A549 (cell line): ENCODE data around the gene GABRD. TPM values are rescaled to one million over a fixed set of nuclear protein-coding genes. Genes with fewer than 3 reads are reported as not detected.

Experiments
- ATAC-seq, 2 experiments: fragments of 200-7000 bp in 1 of 2; fragments of >200 bp in 1 of 2; cut with Nextera tagmentation in 1 of 2; cut with Tn5 transposase in 1 of 2; 3 replicates each; pipeline versions ENCODE4 v1.8.0 to v1.9.1; 2018 to 2020; ENCODE audit warnings: mild to moderate bottlenecking in 1 of 2, moderate library complexity in 1 of 2
- CTCF ChIA-PET: fragments of 300-600 bp; sonication (Branson Sonifier 250); formaldehyde crosslinking; extraction: SDS; loops from one replicate; lab custom pipeline; 2021; ENCODE audit warnings: antibody characterized with exemption, inconsistent platforms; lab: Yijun Ruan, JAX
- POLR2A ChIA-PET: fragments of 350-600 bp; formaldehyde crosslinking; extraction: SDS; loops from one replicate; lab custom pipeline; 2021; ENCODE audit warnings: antibody characterized with exemption, inconsistent platforms; lab: Yijun Ruan, JAX
- DNase-seq, 2 experiments: peaks; one replicate each; pipeline versions ENCODE4 v3.0.0 to v3.0.0-alpha.2; 2011 to 2016; ENCODE audit warnings: low read depth in 1 of 2, low spot score in 1 of 2
- FAIRE-seq: peaks from 2 replicates; lab custom pipeline; 2011; peaks lifted over from hg19 to GRCh38; lab: Jason Lieb, UNC
- H3K27ac ChIP-seq, 2 experiments: fragments of >200 bp; sonication (Bioruptor Twin); formaldehyde crosslinking; 3 replicates each; pipeline ENCODE4 v1.5.1; 2016 to 2017
- H3K4me1 ChIP-seq: fragments of >200 bp; sonication (Bioruptor Twin); formaldehyde crosslinking; 3 replicates; pipeline ENCODE4 v1.6.1; 2016
- H3K4me2 ChIP-seq: fragments of >200 bp; sonication (Bioruptor Twin); formaldehyde crosslinking; 3 replicates; pipeline ENCODE4 v1.6.1; 2016
- H3K4me3 ChIP-seq: fragments of >200 bp; sonication (Bioruptor Twin); formaldehyde crosslinking; 3 replicates; pipeline ENCODE4 v1.5.1; 2016
- H3K9me3 ChIP-seq: fragments of >200 bp; sonication (Bioruptor Twin); formaldehyde crosslinking; 3 replicates; pipeline ENCODE4 v1.6.1; 2016
- CHD2 ChIP-seq: fragments of 150-350 bp; IDR thresholded peaks from 2 replicates; pipeline ENCODE4 v1.6.1; 2014; ENCODE audit warnings: low read length; ENCODE audit not compliant: partially characterized antibody
- EHMT2 ChIP-seq: fragments of 200-600 bp; sonication (generic); IDR thresholded peaks from 2 replicates; pipeline ENCODE4 v1.6.1; 2016; ENCODE audit warnings: antibody characterized with exemption, low read depth, mild to moderate bottlenecking, moderate library complexity
- HMGXB4 ChIP-seq: fragments of 250-450 bp; sonication (Bioruptor Pico); IDR thresholded peaks from 2 replicates; pipeline ENCODE4 v1.5.0; 2021; ENCODE audit warnings: mild to moderate bottlenecking, moderate library complexity, borderline replicate concordance
- HOXA7 ChIP-seq: fragments of 250-450 bp; sonication (Bioruptor Pico); IDR thresholded peaks from 2 replicates; pipeline ENCODE4 v1.5.0; 2020; ENCODE audit warnings: mild to moderate bottlenecking, moderate library complexity
- KDM1A ChIP-seq: fragments of 200-600 bp; sonication (generic); IDR thresholded peaks from 2 replicates; pipeline ENCODE4 v1.6.1; 2016; ENCODE audit warnings: low read depth, mild to moderate bottlenecking
- MYC ChIP-seq: IDR thresholded peaks from 2 replicates; pipeline ENCODE4 v1.6.1; 2012; ENCODE audit warnings: mild to moderate bottlenecking, inconsistent platforms, low read length, improper control_type of control experiment, borderline replicate concordance
- NFE2L2 ChIP-seq: fragments of 150-350 bp; conservative IDR thresholded peaks from 2 replicates; pipeline ENCODE4 v1.6.1; 2014; ENCODE audit warnings: low read length
- NPAS2 ChIP-seq: fragments of 250-450 bp; sonication (Bioruptor Pico); IDR thresholded peaks from 2 replicates; pipeline ENCODE4 v1.8.0; 2022; ENCODE audit warnings: mild to moderate bottlenecking, moderate library complexity, borderline replicate concordance
- PBX3 ChIP-seq: IDR thresholded peaks from 2 replicates; pipeline ENCODE4 v1.6.1; 2012
- PHF8 ChIP-seq: fragments of 200-600 bp; sonication (generic); IDR thresholded peaks from 2 replicates; pipeline ENCODE4 v1.6.1; 2016; ENCODE audit warnings: low read depth, mild to moderate bottlenecking, antibody characterized with exemption, moderate library complexity, borderline replicate concordance
- POLR2AphosphoS2 ChIP-seq: conservative IDR thresholded peaks from 2 replicates; pipeline ENCODE4 v1.6.1; 2012; ENCODE audit warnings: low read length, improper control_type of control experiment, inconsistent platforms
- RCOR1 ChIP-seq: fragments of 150-350 bp; IDR thresholded peaks from 2 replicates; pipeline ENCODE4 v1.6.1; 2014; ENCODE audit warnings: antibody characterized with exemption, low read length, low read depth
- RFX5 ChIP-seq: fragments of 450-650 bp; IDR thresholded peaks from 2 replicates; pipeline ENCODE4 v1.7.1; 2014; ENCODE audit warnings: antibody characterized with exemption, mild to moderate bottlenecking, moderate library complexity
- RNF2 ChIP-seq: fragments of 200-600 bp; sonication (generic); IDR thresholded peaks from 2 replicates; pipeline ENCODE4 v1.6.1; 2016; ENCODE audit warnings: low read depth, mild to moderate bottlenecking, antibody characterized with exemption, moderate library complexity, borderline replicate concordance
- ZC3H11A ChIP-seq: fragments of 450-650 bp; IDR thresholded peaks from 2 replicates; pipeline ENCODE4 v1.6.1; 2014; ENCODE audit warnings: antibody characterized with exemption, mild to moderate bottlenecking
- ZNF302 ChIP-seq: fragments of 250-450 bp; sonication (Bioruptor Pico); IDR thresholded peaks from 2 replicates; pipeline ENCODE4 v1.9.0; 2021; ENCODE audit warnings: inconsistent platforms, mild to moderate bottlenecking, moderate library complexity
- ZSCAN20 ChIP-seq: fragments of 250-450 bp; sonication (Bioruptor Pico); IDR thresholded peaks from 2 replicates; pipeline ENCODE4 v1.8.0; 2022; ENCODE audit warnings: mild to moderate bottlenecking, moderate library complexity
- WGBS: methylation state at CpG from one replicate; pipeline ENCODE4 v1.1.6; 2017; ENCODE audit errors: missing lambda C conversion rate; 5-methylcytosine and 5-hydroxymethylcytosine counted together
- polyA plus RNA-seq, 4 experiments: library from polyadenylated mRNA; depleted of rRNA in 3 of 4; stranded (reverse); fragments of >200 nt; fragmentation: RNase III in 1 of 4; extraction: RNeasy Plus Mini Kit Qiagen cat#74134 plus additional on column Dnase treatment in 1 of 4; gene quantifications; 2 replicates in 3 of 4; 3 replicates in 1 of 4; pipeline ENCODE4 v1.2.3, GENCODE V29; 2011 to 2017
- TF ChIP-seq, protein P1 (sequence below): IDR thresholded peaks from 2 replicates; pipeline ENCODE4 v1.6.1; 2012; ENCODE audit warnings: low read depth, borderline replicate concordance
- TF ChIP-seq, protein P2 (sequence below): fragments of >200 bp; sonication (Bioruptor Twin); formaldehyde crosslinking; IDR thresholded peaks from 3 replicates; pipeline ENCODE4 v1.5.1; 2016

The GABRD gene
- polyA plus RNA-seq, 2 of the 4 experiments (the other 2 are of a cell fraction), result 0.12 to 0.52 TPM

- no peak for TF ChIP-seq HMGXB4 (CRISPR knock-in tag)
- no peak for TF ChIP-seq EHMT2
- no peak for TF ChIP-seq POLR2AphosphoS2
- TF ChIP-seq, protein P1, sequence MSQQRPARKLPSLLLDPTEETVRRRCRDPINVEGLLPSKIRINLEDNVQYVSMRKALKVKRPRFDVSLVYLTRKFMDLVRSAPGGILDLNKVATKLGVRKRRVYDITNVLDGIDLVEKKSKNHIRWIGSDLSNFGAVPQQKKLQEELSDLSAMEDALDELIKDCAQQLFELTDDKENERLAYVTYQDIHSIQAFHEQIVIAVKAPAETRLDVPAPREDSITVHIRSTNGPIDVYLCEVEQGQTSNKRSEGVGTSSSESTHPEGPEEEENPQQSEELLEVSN, result no peak
Observed at GRCh38 chr1:2052756-2053155, 33.6 kb downstream of the GABRD start (continued).

- H3K4me1 ChIP-seq, result 0 out of 3 replicates have a peak, but pooled peaks cover 2% of the 10 kb centered on the region
- TF ChIP-seq ZSCAN20 (CRISPR knock-in tag) (no peak), ZNF302 (CRISPR knock-in tag) (no peak), PHF8 (no peak), MYC (no peak), NPAS2 (no peak), HOXA7 (CRISPR knock-in tag) (no peak), ZC3H11A (no peak), RFX5 (no peak), RNF2 (no peak), KDM1A (no peak), RCOR1 (no peak), PBX3 (no peak)
- TF ChIP-seq, protein P2, sequence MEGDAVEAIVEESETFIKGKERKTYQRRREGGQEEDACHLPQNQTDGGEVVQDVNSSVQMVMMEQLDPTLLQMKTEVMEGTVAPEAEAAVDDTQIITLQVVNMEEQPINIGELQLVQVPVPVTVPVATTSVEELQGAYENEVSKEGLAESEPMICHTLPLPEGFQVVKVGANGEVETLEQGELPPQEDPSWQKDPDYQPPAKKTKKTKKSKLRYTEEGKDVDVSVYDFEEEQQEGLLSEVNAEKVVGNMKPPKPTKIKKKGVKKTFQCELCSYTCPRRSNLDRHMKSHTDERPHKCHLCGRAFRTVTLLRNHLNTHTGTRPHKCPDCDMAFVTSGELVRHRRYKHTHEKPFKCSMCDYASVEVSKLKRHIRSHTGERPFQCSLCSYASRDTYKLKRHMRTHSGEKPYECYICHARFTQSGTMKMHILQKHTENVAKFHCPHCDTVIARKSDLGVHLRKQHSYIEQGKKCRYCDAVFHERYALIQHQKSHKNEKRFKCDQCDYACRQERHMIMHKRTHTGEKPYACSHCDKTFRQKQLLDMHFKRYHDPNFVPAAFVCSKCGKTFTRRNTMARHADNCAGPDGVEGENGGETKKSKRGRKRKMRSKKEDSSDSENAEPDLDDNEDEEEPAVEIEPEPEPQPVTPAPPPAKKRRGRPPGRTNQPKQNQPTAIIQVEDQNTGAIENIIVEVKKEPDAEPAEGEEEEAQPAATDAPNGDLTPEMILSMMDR, result no peak
- TF ChIP-seq, all 56 proteins: peak for 0
- no peaks in the 10 kb centered on the region for H3K9me3 ChIP-seq
- no peak overlapping the region for H3K27ac ChIP-seq
- H3K4me2 ChIP-seq, result no peak overlapping the region
- no peak overlapping the region for H3K4me3 ChIP-seq
- CTCF ChIA-PET, result interaction anchor here (0.6 to 1.7 kb wide), 2 partner anchors 9 to 110 kb away, joined by 3 to 10 read pairs; no protein-coding TSS in a partner anchor
- 86% methylated on average over 4 of the region's 17 CpGs for WGBS
- DNase-seq (no peak), ATAC-seq (no peak), FAIRE-seq (no peak)
- POLR2A ChIA-PET, result no interaction called here
Observed at GRCh38 chr1:2053217-2053616, 34.1 kb downstream of the GABRD start.

DNA sequence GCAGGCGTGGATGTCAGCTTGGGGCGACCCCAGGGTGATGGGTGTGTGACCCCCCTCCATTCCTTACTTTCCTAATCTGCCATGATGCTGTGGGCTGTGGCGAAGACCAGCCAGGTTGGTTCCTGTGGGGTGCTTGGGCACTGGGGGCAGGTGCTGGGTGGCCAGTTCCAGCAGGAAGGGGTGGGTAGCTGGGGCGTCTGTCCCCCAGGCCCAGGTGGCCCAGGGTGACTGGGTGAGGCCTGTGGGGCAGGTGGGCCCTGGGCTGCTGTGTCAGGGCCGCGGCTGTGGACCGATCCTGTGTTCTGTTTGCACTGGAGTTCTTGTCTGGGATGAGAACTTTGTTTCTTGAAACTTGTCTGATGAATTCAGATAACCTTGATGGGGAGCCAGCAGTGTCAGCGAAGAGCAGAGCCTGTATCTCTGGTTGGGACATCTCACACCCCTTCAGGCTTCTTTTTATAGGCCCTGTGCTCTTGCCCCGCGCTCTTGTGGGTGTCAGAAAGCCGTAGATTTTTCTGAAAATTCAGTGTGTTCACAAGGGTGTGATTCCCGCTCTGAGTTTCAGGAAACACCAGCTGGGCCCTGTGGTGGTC is 34.7 kb downstream of the GABRD start:
- H3K4me2 ChIP-seq, result no peak overlapping the region
- TF ChIP-seq CHD2, result no peak
- TF ChIP-seq NFE2L2, result no peak
- CTCF ChIA-PET, result interaction anchor here (1.7 kb wide), 1 partner anchor 9 kb away, joined by 10 read pairs; no protein-coding TSS in a partner anchor
- DNase-seq (no peak), FAIRE-seq (no peak), ATAC-seq (no peak)
- H3K9me3 ChIP-seq, result no peaks in the 10 kb centered on the region
- no peak overlapping the region for H3K27ac ChIP-seq
- H3K4me1 ChIP-seq, result 0 out of 3 replicates have a peak, but pooled peaks cover 2% of the 10 kb centered on the region
- H3K4me3 ChIP-seq, result no peak overlapping the region
- POLR2A ChIA-PET, result no interaction called here
- 94% methylated on average over 7 of the region's 12 CpGs for WGBS
